ENCODE data around the gene SCAMP4.

Gene SCAMP4

GRCh38 chr19:1911098-1911497, 5.9 kb downstream of the SCAMP4 start:
- Histone ChIP-seq H3K27ac (replicated peaks) (no peak overlapping the region), H3K4me3 (replicated peaks; ENCODE audit: insufficient read depth, low read length) (no peak overlapping the region), H3K27me3 (ENCODE audit: insufficient read depth, poor library complexity, severe bottlenecking) (no peaks in the 10 kb centered on the region)
- TF ChIP-seq POLR2AphosphoS5 (IDR thresholded peaks at IDR 0.05; ENCODE audit: low read depth) (no peak), SPI1 (IDR thresholded peaks at IDR 0.05; ENCODE audit: borderline replicate concordance, low read depth) (no peak), GABPA (IDR thresholded peaks at IDR 0.05; ENCODE audit: low read depth) (no peak)
- TF ChIP-seq, protein P1, sequence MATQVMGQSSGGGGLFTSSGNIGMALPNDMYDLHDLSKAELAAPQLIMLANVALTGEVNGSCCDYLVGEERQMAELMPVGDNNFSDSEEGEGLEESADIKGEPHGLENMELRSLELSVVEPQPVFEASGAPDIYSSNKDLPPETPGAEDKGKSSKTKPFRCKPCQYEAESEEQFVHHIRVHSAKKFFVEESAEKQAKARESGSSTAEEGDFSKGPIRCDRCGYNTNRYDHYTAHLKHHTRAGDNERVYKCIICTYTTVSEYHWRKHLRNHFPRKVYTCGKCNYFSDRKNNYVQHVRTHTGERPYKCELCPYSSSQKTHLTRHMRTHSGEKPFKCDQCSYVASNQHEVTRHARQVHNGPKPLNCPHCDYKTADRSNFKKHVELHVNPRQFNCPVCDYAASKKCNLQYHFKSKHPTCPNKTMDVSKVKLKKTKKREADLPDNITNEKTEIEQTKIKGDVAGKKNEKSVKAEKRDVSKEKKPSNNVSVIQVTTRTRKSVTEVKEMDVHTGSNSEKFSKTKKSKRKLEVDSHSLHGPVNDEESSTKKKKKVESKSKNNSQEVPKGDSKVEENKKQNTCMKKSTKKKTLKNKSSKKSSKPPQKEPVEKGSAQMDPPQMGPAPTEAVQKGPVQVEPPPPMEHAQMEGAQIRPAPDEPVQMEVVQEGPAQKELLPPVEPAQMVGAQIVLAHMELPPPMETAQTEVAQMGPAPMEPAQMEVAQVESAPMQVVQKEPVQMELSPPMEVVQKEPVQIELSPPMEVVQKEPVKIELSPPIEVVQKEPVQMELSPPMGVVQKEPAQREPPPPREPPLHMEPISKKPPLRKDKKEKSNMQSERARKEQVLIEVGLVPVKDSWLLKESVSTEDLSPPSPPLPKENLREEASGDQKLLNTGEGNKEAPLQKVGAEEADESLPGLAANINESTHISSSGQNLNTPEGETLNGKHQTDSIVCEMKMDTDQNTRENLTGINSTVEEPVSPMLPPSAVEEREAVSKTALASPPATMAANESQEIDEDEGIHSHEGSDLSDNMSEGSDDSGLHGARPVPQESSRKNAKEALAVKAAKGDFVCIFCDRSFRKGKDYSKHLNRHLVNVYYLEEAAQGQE (IDR thresholded peaks at IDR 0.05; ENCODE audit: insufficient replicate concordance, low read depth) = no peak
- TF ChIP-seq, protein P2, sequence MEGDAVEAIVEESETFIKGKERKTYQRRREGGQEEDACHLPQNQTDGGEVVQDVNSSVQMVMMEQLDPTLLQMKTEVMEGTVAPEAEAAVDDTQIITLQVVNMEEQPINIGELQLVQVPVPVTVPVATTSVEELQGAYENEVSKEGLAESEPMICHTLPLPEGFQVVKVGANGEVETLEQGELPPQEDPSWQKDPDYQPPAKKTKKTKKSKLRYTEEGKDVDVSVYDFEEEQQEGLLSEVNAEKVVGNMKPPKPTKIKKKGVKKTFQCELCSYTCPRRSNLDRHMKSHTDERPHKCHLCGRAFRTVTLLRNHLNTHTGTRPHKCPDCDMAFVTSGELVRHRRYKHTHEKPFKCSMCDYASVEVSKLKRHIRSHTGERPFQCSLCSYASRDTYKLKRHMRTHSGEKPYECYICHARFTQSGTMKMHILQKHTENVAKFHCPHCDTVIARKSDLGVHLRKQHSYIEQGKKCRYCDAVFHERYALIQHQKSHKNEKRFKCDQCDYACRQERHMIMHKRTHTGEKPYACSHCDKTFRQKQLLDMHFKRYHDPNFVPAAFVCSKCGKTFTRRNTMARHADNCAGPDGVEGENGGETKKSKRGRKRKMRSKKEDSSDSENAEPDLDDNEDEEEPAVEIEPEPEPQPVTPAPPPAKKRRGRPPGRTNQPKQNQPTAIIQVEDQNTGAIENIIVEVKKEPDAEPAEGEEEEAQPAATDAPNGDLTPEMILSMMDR (IDR thresholded peaks at IDR 0.05; ENCODE audit: insufficient read depth, low read length) = no peak
- no peak for DNase-seq (ENCODE audit: low read depth in 1 of 2, low spot score in 1 of 2)

DNA sequence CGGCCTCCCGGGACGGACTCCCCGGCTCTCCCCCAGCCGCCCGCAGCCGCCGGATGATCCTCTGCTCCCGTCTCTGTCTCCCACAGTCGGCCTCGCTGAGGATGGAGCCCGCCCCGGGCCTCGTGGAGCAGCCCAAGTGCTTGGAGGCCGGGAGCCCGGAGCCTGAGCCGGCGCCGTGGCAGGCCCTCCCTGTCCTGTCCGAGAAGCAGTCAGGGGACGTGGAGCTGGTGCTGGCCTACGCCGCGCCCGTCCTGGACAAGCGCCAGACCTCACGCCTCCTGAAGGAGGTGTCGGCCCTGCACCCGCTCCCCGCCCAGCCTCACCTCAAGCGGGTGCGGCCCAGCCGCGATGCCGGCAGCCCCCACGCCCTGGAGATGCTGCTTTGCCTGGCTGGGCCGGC, 6.8 kb downstream of the SCAMP4 start:
- DNase-seq (ENCODE audit: low read depth in 1 of 2, low spot score in 1 of 2) = no peak
- TF ChIP-seq SPI1 (IDR thresholded peaks at IDR 0.05; ENCODE audit: borderline replicate concordance, low read depth) (no peak), POLR2AphosphoS5 (IDR thresholded peaks at IDR 0.05; ENCODE audit: low read depth) (no peak), GABPA (IDR thresholded peaks at IDR 0.05; ENCODE audit: low read depth) (no peak)
- TF ChIP-seq, protein P1 (IDR thresholded peaks at IDR 0.05; ENCODE audit: insufficient replicate concordance, low read depth) = no peak
- TF ChIP-seq, protein P2 (IDR thresholded peaks at IDR 0.05; ENCODE audit: insufficient read depth, low read length) = no peak
- Histone ChIP-seq H3K27ac (replicated peaks) (no peak overlapping the region), H3K27me3 (ENCODE audit: insufficient read depth, poor library complexity, severe bottlenecking) (no peaks in the 10 kb centered on the region), H3K4me3 (replicated peaks; ENCODE audit: insufficient read depth, low read length) (no peak overlapping the region)

DNA sequence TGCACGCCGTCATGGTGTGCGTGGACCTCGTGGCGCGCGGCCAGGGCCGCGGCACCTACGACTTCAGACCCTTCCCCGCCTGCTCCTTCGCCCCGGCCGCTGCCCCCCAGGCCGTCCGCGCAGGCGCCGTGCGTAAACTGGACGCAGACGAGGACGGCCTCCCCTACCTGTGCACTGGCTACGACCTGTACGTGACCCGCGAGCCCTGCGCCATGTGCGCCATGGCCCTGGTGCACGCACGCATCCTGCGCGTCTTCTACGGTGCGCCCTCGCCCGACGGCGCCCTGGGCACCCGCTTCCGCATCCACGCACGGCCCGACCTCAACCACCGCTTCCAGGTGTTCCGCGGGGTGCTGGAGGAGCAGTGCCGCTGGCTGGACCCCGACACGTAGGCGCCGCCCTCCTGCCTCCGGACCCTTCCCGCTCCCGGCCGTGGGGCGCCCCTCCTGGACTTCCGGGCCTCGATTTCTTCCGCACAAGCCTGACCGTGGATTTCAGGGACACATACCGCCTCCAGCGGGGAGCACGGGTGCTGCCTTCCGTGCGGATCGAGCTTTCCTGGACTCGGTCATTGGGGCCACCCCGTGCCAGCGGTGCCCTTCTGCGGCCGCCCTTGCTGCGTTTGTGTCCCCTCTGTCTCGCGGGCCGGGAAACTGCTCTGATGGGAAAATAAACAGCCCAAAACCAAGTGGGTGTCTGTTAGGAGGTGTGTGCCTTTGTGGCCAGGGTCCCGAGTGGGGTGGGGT, 7.7 kb downstream of the SCAMP4 start:
- DNase-seq (ENCODE audit: low read depth in 1 of 2, low spot score in 1 of 2) = no peak
- TF ChIP-seq GABPA (IDR thresholded peaks at IDR 0.05; ENCODE audit: low read depth) (no peak), POLR2AphosphoS5 (IDR thresholded peaks at IDR 0.05; ENCODE audit: low read depth) (no peak), SPI1 (IDR thresholded peaks at IDR 0.05; ENCODE audit: borderline replicate concordance, low read depth) (no peak)
- TF ChIP-seq, protein P2 (IDR thresholded peaks at IDR 0.05; ENCODE audit: insufficient read depth, low read length) = no peak
- TF ChIP-seq, protein P1 (IDR thresholded peaks at IDR 0.05; ENCODE audit: insufficient replicate concordance, low read depth) = no peak
- Histone ChIP-seq H3K4me3 (replicated peaks; ENCODE audit: insufficient read depth, low read length) (no peak overlapping the region), H3K27ac (replicated peaks) (no peak overlapping the region), H3K27me3 (ENCODE audit: insufficient read depth, poor library complexity, severe bottlenecking) (no peaks in the 10 kb centered on the region)
